Measurements from ENCODE around the gene SEC22A.

The SEC22A gene

GRCh38 chr3:123310186-123310585 is 108.4 kb downstream of the SEC22A start:
- DNase-seq: no peak

DNA sequence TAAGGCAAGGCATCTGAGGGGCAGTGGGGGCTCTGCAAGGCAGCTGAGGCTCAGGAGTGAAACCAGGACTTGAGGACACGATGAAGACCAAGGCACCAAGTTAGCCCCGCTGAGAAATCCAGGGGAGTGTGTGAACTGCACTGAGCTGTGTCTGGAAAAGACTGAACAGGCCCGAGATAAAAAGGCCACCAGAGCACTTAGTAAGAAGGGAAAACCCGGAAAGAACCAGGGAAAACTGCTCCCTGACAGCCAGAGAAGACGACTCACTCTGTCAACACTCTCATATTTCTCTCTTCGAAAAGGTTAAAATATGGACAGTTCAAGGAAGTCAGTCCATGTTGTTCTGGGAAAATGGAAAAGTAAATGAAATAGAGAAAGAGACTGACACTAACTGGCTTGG is 109.0 kb downstream of the SEC22A start:
- no peak for DNase-seq

- no peak for DNase-seq
These were observed 109.5 kb downstream of the SEC22A start for GRCh38 chr3:123311201-123311600.

GRCh38 chr3:123312331-123313265 is 110.9 kb downstream of the SEC22A start:
- DNase-seq: no peak

DNA sequence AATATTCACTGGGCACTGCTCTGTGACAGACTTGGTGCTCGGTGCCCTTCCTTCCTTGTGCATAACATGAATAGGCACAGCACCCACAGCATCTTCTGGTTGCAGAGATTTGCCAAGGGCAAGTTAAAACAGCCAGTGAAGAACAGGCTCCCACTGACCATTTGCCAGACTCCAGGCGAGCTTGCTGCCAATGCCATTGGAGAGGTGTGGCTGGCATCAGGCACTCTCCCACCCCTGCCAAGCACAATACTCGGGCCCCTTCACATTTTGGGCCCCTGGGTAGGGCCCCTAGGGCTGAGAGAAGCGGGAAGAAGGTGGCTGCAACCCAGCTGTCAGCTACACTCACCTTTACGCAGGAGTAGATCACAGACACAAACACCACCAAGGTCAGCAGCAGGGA is 112.1 kb downstream of the SEC22A start:
- no peak for DNase-seq

- DNase-seq: no peak
These were observed 112.9 kb downstream of the SEC22A start for GRCh38 chr3:123314359-123315270.

- no peak for DNase-seq
These were observed 113.5 kb downstream of the SEC22A start for GRCh38 chr3:123315271-123315595.

GRCh38 chr3:123317716-123318115 is 116.0 kb downstream of the SEC22A start:
- DNase-seq: no peak

GRCh38 chr3:123318374-123318773 is 116.6 kb downstream of the SEC22A start:
- no peak for DNase-seq

DNA sequence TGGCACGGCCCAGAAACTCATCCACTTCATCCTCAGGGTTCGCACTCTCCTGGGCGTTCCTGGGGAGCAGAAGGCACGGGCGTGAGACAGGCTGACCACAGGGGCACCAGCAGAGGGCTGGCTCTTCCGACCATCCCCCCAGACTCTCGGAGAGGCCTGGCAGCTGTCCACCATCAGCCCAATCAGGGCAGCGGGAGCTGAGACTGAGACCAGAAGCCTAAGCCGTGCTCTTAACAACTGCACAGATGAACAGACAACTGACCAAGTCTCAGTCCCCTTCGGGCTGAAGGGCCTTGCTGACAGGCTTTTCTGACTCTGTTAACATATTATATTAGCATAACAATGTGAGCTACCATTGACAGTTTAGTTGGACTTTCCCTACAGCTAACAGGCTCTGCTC is 118.0 kb downstream of the SEC22A start:
- no peak for DNase-seq

GRCh38 chr3:123320221-123320620 is 118.5 kb downstream of the SEC22A start:
- no peak for DNase-seq

DNA sequence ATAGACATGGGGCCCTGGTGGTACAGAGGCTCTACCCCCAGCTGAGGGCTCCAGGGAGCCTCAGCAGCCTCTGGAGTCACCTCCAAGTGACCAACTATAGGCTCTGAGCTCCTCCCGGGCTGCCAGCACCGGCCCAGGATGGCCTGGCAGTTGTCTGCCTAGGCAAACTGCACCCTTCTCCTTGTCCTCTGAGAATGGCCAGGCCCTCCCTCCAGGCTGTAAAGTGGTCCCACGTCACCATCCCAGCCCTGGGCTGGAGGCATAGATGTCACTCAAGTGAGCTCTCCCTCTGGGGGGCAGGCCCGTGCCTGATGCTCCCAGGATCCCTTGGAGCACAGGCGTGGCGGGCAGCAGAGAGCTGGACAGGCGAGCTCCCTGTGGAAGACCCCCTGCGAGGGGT is 120.1 kb downstream of the SEC22A start:
- DNase-seq: no peak

GRCh38 chr3:123322866-123323265 is 121.1 kb downstream of the SEC22A start:
- DNase-seq: no peak
